ENCODE results near the gene RXRA.
A peak's percentile ranks its signal among the peaks of the same experiment; 100 is the strongest.

RXRA gene

DNA sequence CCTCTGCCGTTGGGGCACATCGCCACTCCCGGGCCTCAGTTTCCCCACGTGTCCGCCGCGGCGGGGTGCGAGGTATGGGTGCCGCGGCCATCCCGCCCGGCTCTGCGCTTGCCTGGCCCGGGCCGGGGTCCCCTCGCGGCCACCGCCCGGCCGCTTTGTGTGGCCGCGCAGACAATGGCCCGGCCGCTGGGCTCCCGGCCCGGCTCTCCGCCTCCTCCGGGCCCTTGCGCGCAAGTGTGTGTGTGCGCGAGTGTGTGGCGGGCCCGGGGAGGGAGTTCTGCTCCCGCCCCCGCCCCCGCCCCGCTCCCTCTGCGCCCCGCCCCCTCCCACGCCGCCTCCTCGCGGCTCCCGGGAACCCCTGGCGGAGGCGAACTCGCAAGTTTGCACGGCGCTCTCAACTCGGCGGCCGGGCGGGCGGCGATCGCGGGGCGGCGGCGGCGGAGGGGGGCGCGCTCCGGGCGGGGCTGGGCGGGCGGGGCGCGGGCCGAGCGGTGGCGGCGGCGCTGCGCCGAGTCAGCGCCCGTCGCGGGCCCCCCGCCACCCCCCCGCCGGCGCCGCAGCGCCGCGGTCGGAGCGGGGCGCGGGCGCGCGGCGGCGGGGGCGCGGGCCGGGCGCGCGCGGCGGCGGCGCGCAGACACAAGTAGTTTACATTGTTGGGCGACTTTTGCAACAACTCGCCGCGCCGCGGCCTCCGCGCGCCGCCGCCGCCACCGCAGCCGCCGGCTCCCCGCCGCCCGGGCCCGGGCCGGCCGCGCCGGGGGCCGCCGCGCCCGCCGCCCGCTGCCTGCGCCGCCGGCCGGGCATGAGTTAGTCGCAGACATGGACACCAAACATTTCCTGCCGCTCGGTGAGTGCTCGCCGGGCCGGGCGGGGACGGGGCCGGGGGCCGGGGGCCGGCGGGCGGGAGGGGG lies at the start of gene RXRA:
Gene RXRA (plus strand): TSS at position 643 of the 911 bp plus-strand sequence. CDS start 177 bp downstream, at position 820.
- H3K4me3 ChIP-seq (ENCODE audit: low read length), result peak within 1 kb of the TSS; percentile 83
- TF ChIP-seq, protein P1, sequence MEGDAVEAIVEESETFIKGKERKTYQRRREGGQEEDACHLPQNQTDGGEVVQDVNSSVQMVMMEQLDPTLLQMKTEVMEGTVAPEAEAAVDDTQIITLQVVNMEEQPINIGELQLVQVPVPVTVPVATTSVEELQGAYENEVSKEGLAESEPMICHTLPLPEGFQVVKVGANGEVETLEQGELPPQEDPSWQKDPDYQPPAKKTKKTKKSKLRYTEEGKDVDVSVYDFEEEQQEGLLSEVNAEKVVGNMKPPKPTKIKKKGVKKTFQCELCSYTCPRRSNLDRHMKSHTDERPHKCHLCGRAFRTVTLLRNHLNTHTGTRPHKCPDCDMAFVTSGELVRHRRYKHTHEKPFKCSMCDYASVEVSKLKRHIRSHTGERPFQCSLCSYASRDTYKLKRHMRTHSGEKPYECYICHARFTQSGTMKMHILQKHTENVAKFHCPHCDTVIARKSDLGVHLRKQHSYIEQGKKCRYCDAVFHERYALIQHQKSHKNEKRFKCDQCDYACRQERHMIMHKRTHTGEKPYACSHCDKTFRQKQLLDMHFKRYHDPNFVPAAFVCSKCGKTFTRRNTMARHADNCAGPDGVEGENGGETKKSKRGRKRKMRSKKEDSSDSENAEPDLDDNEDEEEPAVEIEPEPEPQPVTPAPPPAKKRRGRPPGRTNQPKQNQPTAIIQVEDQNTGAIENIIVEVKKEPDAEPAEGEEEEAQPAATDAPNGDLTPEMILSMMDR (conservative IDR thresholded peaks at IDR 0.05; ENCODE audit: low read length), result peak; percentile 21
- DNase-seq (ENCODE audit: low read depth), result peak; percentile 92

GRCh38 chr9:134278286-134278685 lies 48.0 kb upstream of the RXRA start:
- TF ChIP-seq, protein P1 (conservative IDR thresholded peaks at IDR 0.05; ENCODE audit: low read length), result no peak
- H3K4me3 ChIP-seq (ENCODE audit: low read length), result no peak overlapping the region
- DNase-seq (ENCODE audit: low read depth), result no peak

- TF ChIP-seq, protein P1 (conservative IDR thresholded peaks at IDR 0.05; ENCODE audit: low read length), result no peak
- H3K4me3 ChIP-seq (ENCODE audit: low read length), result no peak overlapping the region
These were observed 47.1 kb upstream of the RXRA start for GRCh38 chr9:134278974-134279640.

DNA sequence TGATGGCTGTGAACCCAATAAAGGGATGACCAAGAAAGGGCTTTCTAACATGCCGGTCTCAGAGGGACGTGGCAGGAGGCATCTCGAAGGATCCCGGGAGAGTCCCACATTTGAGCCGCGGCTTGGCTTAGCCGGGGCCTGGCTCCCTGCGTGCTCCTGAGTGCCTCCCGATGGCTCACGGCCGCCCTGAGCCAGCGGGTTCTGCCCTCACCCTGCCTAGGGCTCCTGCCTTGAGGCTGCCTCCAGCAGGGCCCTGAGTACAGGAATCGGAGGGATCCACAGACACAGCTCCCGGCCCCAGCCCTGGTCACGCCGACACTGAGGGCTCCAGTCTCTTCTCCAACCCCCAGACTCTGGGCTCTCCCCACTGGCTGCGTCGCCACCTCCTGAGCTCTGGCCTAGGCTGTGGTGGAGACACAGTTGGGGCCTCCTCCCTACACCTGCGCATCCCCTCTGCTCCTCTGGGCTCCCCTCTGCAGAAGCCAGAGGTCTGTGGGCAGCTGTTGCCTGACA lies 44.1 kb upstream of the RXRA start:
- no peak for DNase-seq (ENCODE audit: low read depth)
- H3K4me3 ChIP-seq (ENCODE audit: low read length), result no peak overlapping the region
- TF ChIP-seq, protein P1 (conservative IDR thresholded peaks at IDR 0.05; ENCODE audit: low read length), result no peak

More at GRCh38 chr9:134278974-134279640, 47.1 kb upstream of the RXRA start:
- DNase-seq (ENCODE audit: low read depth), result no peak

GRCh38 chr9:134283111-134283515 lies 43.1 kb upstream of the RXRA start:
- peak overlapping the region; percentile 12 for H3K4me3 ChIP-seq (ENCODE audit: low read length)
- peak; percentile 89 for DNase-seq (ENCODE audit: low read depth)
- TF ChIP-seq, protein P1 (conservative IDR thresholded peaks at IDR 0.05; ENCODE audit: low read length), result no peak

DNA sequence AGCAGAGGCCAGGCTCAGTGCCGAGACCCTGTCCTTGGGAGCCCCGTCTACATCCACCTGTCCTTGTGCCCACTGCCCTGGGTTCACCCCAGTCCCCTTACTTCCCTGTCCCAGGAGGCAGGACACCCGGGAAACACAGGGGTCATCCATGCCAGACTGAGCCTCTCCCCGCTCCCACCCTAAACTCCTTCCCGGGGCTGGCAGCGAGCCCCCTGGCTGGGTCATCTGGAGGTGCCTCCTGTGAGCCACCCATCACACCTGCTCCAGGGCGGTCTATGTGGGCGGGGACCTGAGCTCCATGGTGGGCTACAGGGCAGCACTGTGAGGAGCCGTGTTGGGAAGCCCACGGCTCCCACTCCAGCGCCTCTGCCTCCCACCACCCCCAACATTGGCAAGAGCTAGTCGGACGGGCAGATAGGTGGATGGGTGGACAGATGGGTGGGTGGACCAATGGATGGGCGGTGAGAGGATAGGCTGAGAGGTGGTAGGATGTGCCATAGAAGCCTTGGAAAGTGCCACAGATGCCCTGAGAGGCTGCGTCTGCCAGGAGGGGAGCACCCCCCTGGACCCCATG lies 42.5 kb upstream of the RXRA start:
- no peak overlapping the region for H3K4me3 ChIP-seq (ENCODE audit: low read length)
- no peak for DNase-seq (ENCODE audit: low read depth)
- TF ChIP-seq, protein P1 (conservative IDR thresholded peaks at IDR 0.05; ENCODE audit: low read length), result no peak
